Astrocyte (in vitro differentiated cells and primary cell): Measurements from ENCODE around the gene CTBP2. TPM values are rescaled to one million over a fixed set of nuclear protein-coding genes. Genes with fewer than 3 reads are reported as not detected.

ENCODE experiments used
- DNase-seq: peaks from one replicate; pipeline ENCODE4 v3.0.0-alpha.2; 2010; ENCODE audit warnings: low read depth
- FAIRE-seq: peaks from 2 replicates; lab custom pipeline; 2011; peaks lifted over from hg19 to GRCh38; lab: Jason Lieb, UNC
- H2AFZ ChIP-seq: 2 replicates; pipeline ENCODE4 v1.6.0; 2012; ENCODE audit warnings: low read depth, low read length, inconsistent platforms
- H3K27ac ChIP-seq: 2 replicates; pipeline ENCODE4 v1.5.1; 2011; ENCODE audit warnings: low read depth, low read length, inconsistent platforms
- H3K27me3 ChIP-seq: 2 replicates; pipeline ENCODE4 v1.6.0; 2011; ENCODE audit warnings: low read length, inconsistent platforms; ENCODE audit not compliant: insufficient read depth
- H3K36me3 ChIP-seq: 2 replicates; pipeline ENCODE4 v1.5.1; 2011; ENCODE audit warnings: low read length, inconsistent platforms; ENCODE audit not compliant: insufficient read depth
- H3K4me1 ChIP-seq: 2 replicates; pipeline ENCODE4 v1.5.1; 2011; ENCODE audit warnings: low read length, inconsistent platforms; ENCODE audit not compliant: insufficient read depth
- H3K4me2 ChIP-seq: 2 replicates; pipeline ENCODE4 v1.6.0; 2012; ENCODE audit warnings: low read length, inconsistent platforms
- H3K4me3 ChIP-seq: 2 replicates; pipeline ENCODE4 v1.5.1; 2011; ENCODE audit warnings: low read depth, mild to moderate bottlenecking, low read length, inconsistent platforms; ENCODE audit not compliant: insufficient read depth
- H3K79me2 ChIP-seq: 2 replicates; pipeline ENCODE4 v1.6.0; 2012; ENCODE audit warnings: mild to moderate bottlenecking, low read length, inconsistent platforms; ENCODE audit not compliant: insufficient read depth
- H3K9ac ChIP-seq: 2 replicates; pipeline ENCODE4 v1.6.0; 2012; ENCODE audit warnings: mild to moderate bottlenecking, low read length, inconsistent platforms
- H3K9me3 ChIP-seq: 2 replicates; pipeline ENCODE4 v1.5.1; 2012; ENCODE audit warnings: low read depth, mild to moderate bottlenecking, low read length, inconsistent platforms; ENCODE audit not compliant: insufficient read depth
- H4K20me1 ChIP-seq: 2 replicates; pipeline ENCODE4 v1.6.0; 2012; ENCODE audit warnings: low read length, inconsistent platforms; ENCODE audit not compliant: insufficient read depth
- H3K27ac Mint-ChIP-seq: one replicate; pipeline ENCODE4 v1.8.0; 2021; ENCODE audit warnings: mild to moderate bottlenecking, mixed read lengths; ENCODE audit not compliant: unreplicated experiment
- H3K27me3 Mint-ChIP-seq: one replicate; pipeline ENCODE4 v1.8.0; 2021; ENCODE audit warnings: low read depth, mixed read lengths; ENCODE audit not compliant: unreplicated experiment
- H3K36me3 Mint-ChIP-seq: one replicate; pipeline ENCODE4 v1.8.0; 2021; ENCODE audit warnings: low read depth, mixed read lengths; ENCODE audit not compliant: unreplicated experiment
- H3K4me1 Mint-ChIP-seq: one replicate; pipeline ENCODE4 v1.8.0; 2021; ENCODE audit warnings: low read depth, mixed read lengths; ENCODE audit not compliant: unreplicated experiment
- H3K4me3 Mint-ChIP-seq: one replicate; pipeline ENCODE4 v1.8.0; 2021; ENCODE audit warnings: mild to moderate bottlenecking, moderate library complexity, mixed read lengths; ENCODE audit not compliant: unreplicated experiment
- H3K9me3 Mint-ChIP-seq: one replicate; pipeline ENCODE4 v1.8.0; 2021; ENCODE audit warnings: mild to moderate bottlenecking, mixed read lengths; ENCODE audit not compliant: unreplicated experiment
- EZH2 ChIP-seq: IDR thresholded peaks from 2 replicates; pipeline ENCODE4 v1.6.1; 2012; ENCODE audit warnings: mild to moderate bottlenecking, low read length, inconsistent platforms; ENCODE audit not compliant: insufficient read depth
- total RNA-seq: library from RNA; stranded (reverse); gene quantifications from 2 replicates; pipeline ENCODE4 v1.2.1, GENCODE V29; 2021
- TF ChIP-seq, protein P1 (sequence below): IDR thresholded peaks from 2 replicates; pipeline ENCODE4 v1.5.1; 2011; ENCODE audit warnings: low read depth, mild to moderate bottlenecking, inconsistent platforms, low read length, moderate library complexity; ENCODE audit not compliant: insufficient read depth

Gene CTBP2
- total RNA-seq, 1 donor from 2014 or later = 109 TPM

DNA sequence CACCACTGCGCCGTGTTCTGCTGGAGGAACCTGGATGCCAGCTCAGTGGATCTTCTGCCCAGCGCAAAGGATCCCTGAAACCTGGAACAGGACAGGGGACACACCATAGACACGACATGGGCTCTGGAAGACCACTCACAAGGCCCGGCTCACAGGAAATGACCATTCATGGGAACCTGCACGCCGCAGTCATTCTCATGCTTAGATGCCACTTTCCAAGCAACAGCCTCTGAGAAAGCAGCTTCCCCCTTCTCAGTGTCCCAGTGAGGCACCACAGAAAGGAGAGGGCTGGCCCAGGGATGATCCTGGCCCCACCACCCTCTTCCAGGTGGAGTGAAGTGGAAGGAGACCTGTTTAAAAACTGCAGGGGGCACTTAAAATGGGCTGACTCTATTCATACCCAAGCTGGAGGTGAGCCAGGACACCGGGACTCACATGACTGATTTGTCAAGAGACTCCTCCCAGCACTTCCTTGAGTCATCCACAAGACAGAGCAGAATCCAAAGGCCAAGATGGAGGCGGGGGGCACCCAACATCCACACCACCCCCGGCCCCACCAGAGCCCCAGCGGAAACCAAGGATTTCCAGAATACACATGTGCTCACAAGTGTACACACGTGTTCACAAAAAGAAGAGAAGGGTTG, 11.2 kb downstream of the CTBP2 start:
- FAIRE-seq = no peak
- TF ChIP-seq, protein P1, sequence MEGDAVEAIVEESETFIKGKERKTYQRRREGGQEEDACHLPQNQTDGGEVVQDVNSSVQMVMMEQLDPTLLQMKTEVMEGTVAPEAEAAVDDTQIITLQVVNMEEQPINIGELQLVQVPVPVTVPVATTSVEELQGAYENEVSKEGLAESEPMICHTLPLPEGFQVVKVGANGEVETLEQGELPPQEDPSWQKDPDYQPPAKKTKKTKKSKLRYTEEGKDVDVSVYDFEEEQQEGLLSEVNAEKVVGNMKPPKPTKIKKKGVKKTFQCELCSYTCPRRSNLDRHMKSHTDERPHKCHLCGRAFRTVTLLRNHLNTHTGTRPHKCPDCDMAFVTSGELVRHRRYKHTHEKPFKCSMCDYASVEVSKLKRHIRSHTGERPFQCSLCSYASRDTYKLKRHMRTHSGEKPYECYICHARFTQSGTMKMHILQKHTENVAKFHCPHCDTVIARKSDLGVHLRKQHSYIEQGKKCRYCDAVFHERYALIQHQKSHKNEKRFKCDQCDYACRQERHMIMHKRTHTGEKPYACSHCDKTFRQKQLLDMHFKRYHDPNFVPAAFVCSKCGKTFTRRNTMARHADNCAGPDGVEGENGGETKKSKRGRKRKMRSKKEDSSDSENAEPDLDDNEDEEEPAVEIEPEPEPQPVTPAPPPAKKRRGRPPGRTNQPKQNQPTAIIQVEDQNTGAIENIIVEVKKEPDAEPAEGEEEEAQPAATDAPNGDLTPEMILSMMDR = no peak
- TF ChIP-seq EZH2 = no peak
- Histone ChIP-seq H2AFZ (no peak overlapping the region), H3K4me3 (no peak overlapping the region), H4K20me1 (peaks cover 95% of the 10 kb centered on the region), H3K4me2 (peak overlapping the region; percentile 54), H3K79me2 (peaks cover 99% of the 10 kb centered on the region), H3K9ac (peak overlapping the region; percentile 38), H3K4me1 (peaks cover 61% of the 10 kb centered on the region), H3K27me3 (no peaks in the 10 kb centered on the region), H3K27ac (peak overlapping the region; percentile 54), H3K9me3 (no peaks in the 10 kb centered on the region), H3K36me3 (peaks cover 2% of the 10 kb centered on the region)
- peaks cover 75% of the 10 kb centered on the region for H3K4me1 Mint-ChIP-seq
- peak; percentile 68 for DNase-seq
- peaks cover 10% of the 10 kb centered on the region for H3K36me3 Mint-ChIP-seq
- no peaks in the 10 kb centered on the region for H3K9me3 Mint-ChIP-seq
- no peak overlapping the region for H3K4me3 Mint-ChIP-seq
- no peaks in the 10 kb centered on the region for H3K27me3 Mint-ChIP-seq
- peak overlapping the region; percentile 93 for H3K27ac Mint-ChIP-seq

DNA sequence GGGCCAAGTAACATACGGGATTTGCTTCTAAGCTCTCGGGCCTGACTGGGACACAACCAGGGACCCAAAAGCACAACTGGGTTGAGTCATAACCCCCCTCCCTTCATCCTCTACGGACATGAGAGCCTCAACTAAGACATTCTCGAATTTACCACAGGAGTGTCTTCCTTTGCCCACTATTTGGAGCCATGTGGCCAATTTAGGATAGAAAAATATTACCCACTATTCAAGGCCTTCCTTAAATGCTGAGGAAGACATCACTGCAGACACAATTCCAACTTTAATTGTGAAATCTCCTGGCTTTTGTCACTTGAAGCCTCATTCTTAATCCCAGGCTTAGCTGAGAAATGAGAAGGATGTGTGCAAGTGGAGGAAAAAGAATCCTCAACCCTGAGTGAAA, 11.8 kb downstream of the CTBP2 start:
- no peak overlapping the region for H3K4me3 ChIP-seq
- H3K4me1 Mint-ChIP-seq = peaks cover 73% of the 10 kb centered on the region
- H3K36me3 Mint-ChIP-seq = peaks cover 10% of the 10 kb centered on the region
- no peak for DNase-seq
- H4K20me1 ChIP-seq = peaks cover 95% of the 10 kb centered on the region
- H3K79me2 ChIP-seq = peaks cover 99% of the 10 kb centered on the region
- TF ChIP-seq, protein P1 = no peak
- no peak for TF ChIP-seq EZH2
- no peak for FAIRE-seq
- no peaks in the 10 kb centered on the region for H3K9me3 Mint-ChIP-seq
- no peaks in the 10 kb centered on the region for H3K27me3 ChIP-seq
- peak overlapping the region; percentile 65 for H3K4me2 ChIP-seq
- H3K4me1 ChIP-seq = peaks cover 55% of the 10 kb centered on the region
- peak overlapping the region; percentile 43 for H3K27ac ChIP-seq
- H3K27ac Mint-ChIP-seq = peak overlapping the region; percentile 92
- peaks cover 2% of the 10 kb centered on the region for H3K36me3 ChIP-seq
- no peak overlapping the region for H3K4me3 Mint-ChIP-seq
- no peak overlapping the region for H2AFZ ChIP-seq
- peak overlapping the region; percentile 38 for H3K9ac ChIP-seq
- H3K9me3 ChIP-seq = no peaks in the 10 kb centered on the region
- no peaks in the 10 kb centered on the region for H3K27me3 Mint-ChIP-seq

DNA sequence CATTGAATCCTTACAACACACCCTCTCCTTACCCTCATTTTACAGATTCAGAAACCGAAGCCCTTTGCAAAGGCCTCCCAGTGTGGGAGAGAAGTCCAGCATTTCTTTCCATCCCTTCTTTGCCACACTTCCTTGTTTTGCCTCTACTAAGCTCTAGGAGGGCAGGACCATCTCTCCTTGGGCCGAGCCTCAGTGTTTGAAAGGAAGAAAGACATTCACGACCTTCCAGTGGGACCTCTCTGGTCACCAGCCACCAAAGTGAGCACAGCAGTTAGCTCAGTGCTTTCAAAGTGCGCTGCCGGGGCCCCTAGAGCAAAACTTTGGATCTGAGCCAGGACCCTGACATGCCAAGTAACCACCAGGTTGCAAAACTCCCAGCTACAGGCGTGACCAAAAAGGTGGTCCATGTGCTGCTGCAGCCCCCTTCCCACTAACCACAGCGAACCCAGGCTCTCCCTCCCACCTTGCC, 12.4 kb downstream of the CTBP2 start:
- H3K27ac Mint-ChIP-seq = peak overlapping the region; percentile 92
- no peaks in the 10 kb centered on the region for H3K9me3 Mint-ChIP-seq
- peak overlapping the region; percentile 65 for H3K4me2 ChIP-seq
- H3K4me1 Mint-ChIP-seq = peaks cover 68% of the 10 kb centered on the region
- H3K36me3 ChIP-seq = peaks cover 2% of the 10 kb centered on the region
- peaks cover 99% of the 10 kb centered on the region for H3K79me2 ChIP-seq
- peaks cover 95% of the 10 kb centered on the region for H4K20me1 ChIP-seq
- H3K27me3 ChIP-seq = no peaks in the 10 kb centered on the region
- no peaks in the 10 kb centered on the region for H3K9me3 ChIP-seq
- H3K27me3 Mint-ChIP-seq = no peaks in the 10 kb centered on the region
- peaks cover 50% of the 10 kb centered on the region for H3K4me1 ChIP-seq
- H3K27ac ChIP-seq = peak overlapping the region; percentile 71
- H2AFZ ChIP-seq = no peak overlapping the region
- FAIRE-seq = no peak
- no peak for TF ChIP-seq EZH2
- TF ChIP-seq, protein P1 = no peak
- H3K4me3 Mint-ChIP-seq = peak overlapping the region; percentile 74
- DNase-seq = no peak
- peak overlapping the region; percentile 57 for H3K9ac ChIP-seq
- H3K36me3 Mint-ChIP-seq = peaks cover 10% of the 10 kb centered on the region
- H3K4me3 ChIP-seq = no peak overlapping the region
